ENCODE results near the gene AVPR2.

The AVPR2 gene

DNA sequence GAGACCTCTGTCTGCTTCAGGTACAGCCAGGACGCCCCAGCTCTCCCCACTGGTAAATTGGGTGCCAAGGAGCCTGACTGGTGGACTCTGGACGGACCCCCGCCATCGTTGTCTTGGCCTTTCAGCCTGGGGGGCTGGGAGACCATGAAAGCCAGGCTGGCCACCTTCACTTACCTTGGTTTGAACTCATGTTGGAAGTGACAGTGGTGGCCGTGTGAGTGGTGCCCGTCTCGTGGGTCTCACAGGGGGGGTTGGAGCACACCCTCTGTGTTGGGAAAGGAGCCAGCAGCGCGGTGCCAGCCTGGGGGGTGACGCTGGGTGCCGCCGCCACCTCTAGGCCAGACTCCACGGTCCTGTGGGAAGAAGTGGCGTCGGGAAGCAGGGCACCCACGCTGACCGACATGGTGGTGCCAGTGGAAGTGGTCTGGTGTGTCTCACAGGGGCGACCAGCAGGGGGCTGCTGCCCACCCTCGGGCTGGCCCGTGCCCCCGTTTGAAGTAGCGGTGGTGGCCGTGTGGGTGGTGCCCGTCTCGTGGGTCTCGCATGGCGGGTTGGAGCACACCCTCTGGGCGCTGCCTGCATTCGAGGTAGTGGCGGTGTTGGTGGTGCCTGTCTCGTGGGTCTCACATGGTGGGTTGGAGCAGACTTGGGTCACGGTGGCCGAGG lies 49.6 kb downstream of the AVPR2 start:
- no peak for DNase-seq

DNA sequence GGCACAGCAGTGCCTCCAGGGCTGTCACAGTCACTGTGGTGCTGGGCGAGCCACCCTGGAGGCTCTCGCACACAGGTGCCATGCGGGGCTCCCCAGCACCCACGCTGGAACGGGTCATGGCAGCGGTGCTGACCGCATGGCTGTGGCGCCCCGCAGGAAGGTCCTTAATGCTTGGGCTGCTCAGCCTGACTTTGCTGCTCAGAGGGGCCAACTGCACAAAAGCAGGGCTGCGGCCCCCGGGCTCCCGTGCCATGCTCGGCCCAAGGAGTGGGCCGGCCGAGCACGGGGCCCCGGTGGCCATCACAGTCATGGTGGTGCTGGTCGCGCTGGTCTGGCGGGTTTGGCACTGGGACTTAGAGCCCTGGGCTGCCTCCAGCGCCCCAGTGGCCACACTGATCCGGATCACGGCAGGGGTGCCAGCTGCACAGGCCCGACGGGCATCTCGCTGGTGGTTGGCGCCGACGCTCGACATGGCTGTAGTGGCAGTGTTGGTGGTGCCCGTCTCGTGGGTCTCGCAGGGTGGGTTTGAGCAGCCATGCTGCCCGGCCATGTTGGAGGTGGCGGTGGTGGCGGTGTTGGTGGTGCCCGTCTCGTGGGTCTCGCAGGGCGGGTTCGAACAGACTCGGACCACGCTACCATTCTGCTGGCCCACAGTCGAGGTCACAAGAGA lies 50.2 kb downstream of the AVPR2 start:
- no peak for DNase-seq

DNA sequence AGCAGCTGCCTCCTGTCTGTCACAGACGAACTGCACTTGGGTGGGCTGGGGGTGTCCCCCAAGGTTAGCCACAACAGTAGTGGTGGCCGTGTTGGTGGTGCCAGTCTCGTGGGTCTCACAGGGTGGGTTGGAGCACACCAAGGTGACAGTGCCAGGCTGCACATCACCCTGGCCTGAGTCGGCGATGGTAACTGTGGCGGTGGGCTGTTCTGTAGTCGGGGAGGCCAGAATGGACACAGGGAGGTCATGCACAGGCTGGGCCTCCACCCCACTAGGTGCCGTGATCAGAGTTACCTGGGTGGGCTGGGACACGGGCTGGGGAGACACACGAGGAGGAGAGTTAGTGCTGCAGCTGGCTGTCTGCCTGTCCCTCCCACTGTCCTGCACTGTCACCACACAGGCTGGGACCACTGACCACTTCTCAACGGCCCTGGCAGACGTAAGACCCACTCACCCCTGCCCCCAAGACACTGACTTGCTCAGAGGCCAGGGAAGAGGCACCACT lies 50.8 kb downstream of the AVPR2 start:
- DNase-seq, result no peak

DNA sequence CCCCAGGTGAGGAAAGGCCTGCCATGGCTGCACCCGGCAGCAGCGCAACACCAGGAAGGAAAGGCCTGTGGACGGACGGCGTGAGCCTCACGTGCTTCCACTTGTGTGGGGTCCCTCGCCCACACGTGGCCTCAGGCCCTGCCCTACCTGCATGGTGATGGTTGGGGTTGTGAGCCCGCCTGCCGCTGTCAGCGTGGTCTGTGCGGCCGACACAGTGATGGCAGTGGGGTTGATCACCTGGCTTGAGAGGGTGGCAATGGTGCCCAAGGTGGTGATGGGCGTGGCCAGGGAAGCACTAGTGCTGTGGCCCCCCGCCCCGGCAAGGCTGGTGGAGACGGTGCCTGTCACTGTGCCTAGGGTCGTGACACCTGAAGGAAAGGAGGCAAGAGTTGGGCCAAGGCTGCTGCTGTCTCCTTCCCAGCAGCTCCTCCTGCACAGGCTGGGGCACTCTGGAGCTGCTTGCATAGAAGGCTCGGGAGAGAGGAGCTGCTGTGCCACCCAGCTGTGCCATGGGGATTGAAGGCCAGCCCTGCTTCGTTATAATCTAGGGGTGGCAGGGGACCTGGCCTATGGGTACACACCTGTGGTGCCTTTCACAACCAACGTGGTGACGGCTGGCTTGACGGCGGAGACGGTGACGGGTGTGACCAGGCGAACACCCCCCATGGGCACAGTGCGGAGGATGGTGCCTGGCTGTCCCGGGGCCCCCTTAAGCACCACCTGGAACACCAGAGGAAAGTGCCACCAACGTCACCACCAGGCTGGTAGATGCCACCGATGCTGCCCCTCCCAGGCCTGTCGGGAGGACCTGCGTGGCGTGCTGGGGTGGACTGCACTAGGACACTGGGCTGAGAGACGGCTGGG lies 51.8 kb downstream of the AVPR2 start:
- DNase-seq, result no peak

Data from activated effector memory CD4-positive, alpha-beta T cell treated with Interleukin-2 at 50 U/mL for 16 hours (primary cell).